Activated T-helper 1 cell treated with anti-CD3 and anti-CD28 coated beads, Interleukin-12 subunit alpha, Interleukin-12 subunit beta, Interleukin-2, Interleukin-4 antibody, amounts not matched to agents 30 ng/mL and 10 ng/mL and 1 ng/mL, durations not matched to agents 14 hours and 24 hours and 36 hours (primary cell): ENCODE data around the gene SIAH3. TPM values are rescaled to one million over a fixed set of nuclear protein-coding genes. Genes with fewer than 3 reads are reported as not detected.

Experiments
- DNase-seq: peaks from one replicate; pipeline ENCODE4 v3.0.0; 2021; ENCODE audit warnings: low spot score
- H3K27ac Mint-ChIP-seq: one replicate; pipeline ENCODE4 v1.8.0; 2021; ENCODE audit warnings: mild to moderate bottlenecking, mixed read lengths
- H3K27me3 Mint-ChIP-seq: one replicate; pipeline ENCODE4 v1.8.0; 2022; ENCODE audit warnings: mild to moderate bottlenecking, moderate library complexity, mixed read lengths; ENCODE audit not compliant: insufficient read depth
- H3K36me3 Mint-ChIP-seq: one replicate; pipeline ENCODE4 v1.8.0; 2021; ENCODE audit warnings: low read depth, mixed read lengths
- H3K4me1 Mint-ChIP-seq: one replicate; pipeline ENCODE4 v1.8.0; 2021; ENCODE audit warnings: low read depth, mixed read lengths
- H3K4me3 Mint-ChIP-seq: one replicate; pipeline ENCODE4 v1.8.0; 2021; ENCODE audit warnings: mild to moderate bottlenecking, moderate library complexity, mixed read lengths
- H3K9me3 Mint-ChIP-seq: one replicate; pipeline ENCODE4 v1.8.0; 2021; ENCODE audit warnings: mixed read lengths
- intact Hi-C: fragments of 100-400 bp; cut with micrococcal nuclease; formaldehyde crosslinking; loops from one replicate; pipeline ENCODE4 v1.15.1; 2024
- total RNA-seq: library from RNA; stranded (reverse); gene quantifications from 2 replicates; pipeline ENCODE4 v1.2.3, GENCODE V29; 2022

SIAH3 gene
- total RNA-seq, 1 donor from 2014 or later: 0.03 TPM

DNA sequence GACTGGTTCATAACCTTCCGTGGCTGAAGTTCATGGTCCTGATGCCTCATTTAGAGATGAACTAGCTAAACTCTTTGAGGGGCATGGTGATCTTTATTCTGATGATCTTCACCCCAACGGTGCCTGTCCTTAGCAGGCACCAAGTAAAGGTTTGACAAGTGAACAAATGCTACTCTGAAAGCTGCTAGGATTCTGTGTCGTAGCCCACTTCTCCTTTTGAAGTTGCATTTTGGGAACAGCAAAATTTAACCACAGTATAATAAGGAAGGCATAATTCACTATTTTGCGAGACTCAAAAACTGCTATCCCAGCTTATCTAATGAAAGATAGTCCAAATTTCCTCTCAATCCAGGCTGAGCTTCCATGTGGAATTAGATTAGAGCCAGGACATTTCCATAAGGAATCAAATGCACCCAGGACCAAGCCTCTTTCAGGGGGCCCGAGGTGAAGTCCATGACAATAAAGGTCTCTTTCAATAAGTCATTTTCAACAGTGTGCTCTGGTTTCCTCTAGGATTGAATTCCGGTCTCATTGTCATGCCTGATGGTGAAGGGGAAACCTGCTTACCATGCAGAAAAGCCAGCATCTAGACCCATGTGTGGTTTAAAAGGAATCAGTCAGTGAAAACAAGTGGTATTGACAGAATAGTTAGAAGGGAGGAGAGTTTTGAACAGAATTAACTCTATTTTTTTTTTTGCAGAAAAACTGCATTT lies 23.1 kb downstream of the SIAH3 start:
- intact Hi-C loops: no loop called here
- DNase-seq: no peak
- no peaks in the 10 kb centered on the region for H3K4me1 Mint-ChIP-seq
- no peaks in the 10 kb centered on the region for H3K36me3 Mint-ChIP-seq
- H3K4me3 Mint-ChIP-seq: no peak overlapping the region
- peak overlapping the region; percentile 44 for H3K27ac Mint-ChIP-seq
- H3K27me3 Mint-ChIP-seq: no peaks in the 10 kb centered on the region
- H3K9me3 Mint-ChIP-seq: no peaks in the 10 kb centered on the region

DNA sequence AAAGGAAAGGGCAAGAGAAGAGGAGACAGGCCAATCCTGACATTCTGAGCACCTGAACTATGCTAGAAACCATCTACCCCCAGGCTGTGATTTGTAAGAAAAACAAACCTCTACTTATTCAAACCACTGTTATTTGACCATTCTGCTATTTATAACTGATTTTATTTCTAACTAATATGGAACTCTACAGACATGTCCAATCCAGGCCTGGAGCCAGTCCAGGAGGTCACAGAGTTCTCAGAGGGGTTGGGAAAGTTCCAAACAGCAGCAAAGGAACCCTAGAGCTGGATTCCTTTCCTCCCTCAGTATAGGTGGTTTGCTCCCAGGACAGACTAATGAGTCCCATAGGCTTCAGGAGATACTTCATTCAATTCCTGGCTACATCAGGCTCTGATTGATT lies 24.2 kb downstream of the SIAH3 start:
- no peaks in the 10 kb centered on the region for H3K27me3 Mint-ChIP-seq
- intact Hi-C loops: no loop called here
- no peaks in the 10 kb centered on the region for H3K9me3 Mint-ChIP-seq
- no peak overlapping the region for H3K4me3 Mint-ChIP-seq
- H3K36me3 Mint-ChIP-seq: no peaks in the 10 kb centered on the region
- no peaks in the 10 kb centered on the region for H3K4me1 Mint-ChIP-seq
- no peak overlapping the region for H3K27ac Mint-ChIP-seq
- no peak for DNase-seq

DNA sequence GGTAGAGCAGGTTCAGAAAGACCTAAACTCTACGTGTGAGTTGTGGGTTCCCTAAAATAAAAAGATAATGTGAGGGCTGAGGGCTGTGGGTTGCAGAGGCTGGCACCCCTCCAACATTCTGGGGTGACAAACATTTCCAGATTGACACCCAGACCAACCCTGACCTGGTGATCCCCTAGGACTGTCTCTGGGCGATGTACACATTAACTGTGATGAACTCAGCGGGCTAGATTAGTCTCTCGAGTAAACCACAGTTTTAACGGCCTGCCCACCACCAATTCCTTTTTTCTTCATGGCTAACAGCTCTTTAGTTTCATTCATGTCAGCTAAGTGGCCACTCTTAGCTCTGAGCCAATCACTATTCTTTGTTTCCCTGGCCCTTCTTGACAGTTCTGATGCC lies 24.8 kb downstream of the SIAH3 start:
- Mint-ChIP-seq H3K9me3 (no peaks in the 10 kb centered on the region), H3K27me3 (no peaks in the 10 kb centered on the region), H3K36me3 (no peaks in the 10 kb centered on the region), H3K4me3 (no peak overlapping the region), H3K27ac (no peak overlapping the region), H3K4me1 (no peaks in the 10 kb centered on the region)
- no peak for DNase-seq
- intact Hi-C loops: no loop called here

DNA sequence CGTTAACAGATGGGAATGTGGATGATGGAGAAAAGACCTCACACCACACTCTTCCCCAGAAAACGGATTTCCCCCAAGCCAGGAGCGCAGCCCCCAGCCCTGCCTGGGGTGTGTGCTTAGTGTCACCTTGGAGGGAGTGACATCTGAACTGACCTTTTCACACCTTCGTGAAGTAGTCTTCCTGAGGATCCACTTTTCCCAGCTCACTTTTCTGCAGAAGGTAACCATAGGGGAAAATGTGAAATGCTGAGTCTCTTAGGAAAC lies 26.2 kb downstream of the SIAH3 start:
- Mint-ChIP-seq H3K4me1 (no peaks in the 10 kb centered on the region), H3K9me3 (no peaks in the 10 kb centered on the region), H3K36me3 (no peaks in the 10 kb centered on the region), H3K27ac (no peak overlapping the region), H3K27me3 (no peaks in the 10 kb centered on the region), H3K4me3 (no peak overlapping the region)
- intact Hi-C loops: no loop called here
- DNase-seq: no peak

DNA sequence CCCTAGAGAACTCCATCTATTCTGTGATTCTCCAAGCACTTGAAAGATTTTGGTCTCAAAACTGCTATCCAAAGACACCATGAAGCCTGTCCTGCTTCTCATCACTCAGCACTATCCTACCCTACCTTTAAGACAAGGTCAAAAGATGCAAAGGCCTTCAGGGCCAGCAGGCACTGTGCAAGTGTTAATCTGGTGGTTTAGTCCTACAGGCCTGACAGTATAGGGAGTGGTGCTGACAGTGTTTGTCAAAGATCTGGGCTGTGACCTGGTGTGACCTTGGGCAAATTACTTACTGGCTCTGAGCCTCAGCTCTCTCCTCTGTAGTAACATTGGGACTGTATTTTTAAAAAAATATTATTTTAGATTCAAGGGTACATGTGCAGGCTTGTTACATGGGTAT lies 28.0 kb downstream of the SIAH3 start:
- H3K27me3 Mint-ChIP-seq: no peaks in the 10 kb centered on the region
- H3K36me3 Mint-ChIP-seq: no peaks in the 10 kb centered on the region
- H3K9me3 Mint-ChIP-seq: no peaks in the 10 kb centered on the region
- H3K27ac Mint-ChIP-seq: no peak overlapping the region
- no peak overlapping the region for H3K4me3 Mint-ChIP-seq
- DNase-seq: no peak
- intact Hi-C loops: no loop called here
- no peaks in the 10 kb centered on the region for H3K4me1 Mint-ChIP-seq

DNA sequence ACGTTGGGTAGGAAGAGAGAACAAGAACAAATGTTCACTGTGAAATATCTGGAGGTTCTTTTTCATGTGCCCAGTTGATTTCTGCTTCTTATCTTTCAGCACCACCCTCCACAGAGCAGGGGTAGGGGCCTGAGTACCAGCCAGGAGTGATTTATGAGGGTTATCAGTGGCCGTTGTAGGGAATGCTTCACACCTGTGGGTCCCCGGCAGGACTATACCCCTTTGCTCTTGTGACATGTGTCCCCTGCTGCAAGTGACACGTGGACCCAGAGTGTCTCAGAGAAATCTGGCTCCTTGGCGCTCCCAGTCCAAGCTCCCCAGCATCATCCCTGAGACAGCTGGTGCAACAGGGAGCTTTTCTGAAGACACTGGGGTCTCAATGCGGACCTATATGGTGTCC lies 29.7 kb downstream of the SIAH3 start:
- H3K27ac Mint-ChIP-seq: no peak overlapping the region
- no peaks in the 10 kb centered on the region for H3K9me3 Mint-ChIP-seq
- no peaks in the 10 kb centered on the region for H3K36me3 Mint-ChIP-seq
- no peaks in the 10 kb centered on the region for H3K27me3 Mint-ChIP-seq
- H3K4me3 Mint-ChIP-seq: no peak overlapping the region
- intact Hi-C loops: no loop called here
- no peak for DNase-seq
- H3K4me1 Mint-ChIP-seq: no peaks in the 10 kb centered on the region

DNA sequence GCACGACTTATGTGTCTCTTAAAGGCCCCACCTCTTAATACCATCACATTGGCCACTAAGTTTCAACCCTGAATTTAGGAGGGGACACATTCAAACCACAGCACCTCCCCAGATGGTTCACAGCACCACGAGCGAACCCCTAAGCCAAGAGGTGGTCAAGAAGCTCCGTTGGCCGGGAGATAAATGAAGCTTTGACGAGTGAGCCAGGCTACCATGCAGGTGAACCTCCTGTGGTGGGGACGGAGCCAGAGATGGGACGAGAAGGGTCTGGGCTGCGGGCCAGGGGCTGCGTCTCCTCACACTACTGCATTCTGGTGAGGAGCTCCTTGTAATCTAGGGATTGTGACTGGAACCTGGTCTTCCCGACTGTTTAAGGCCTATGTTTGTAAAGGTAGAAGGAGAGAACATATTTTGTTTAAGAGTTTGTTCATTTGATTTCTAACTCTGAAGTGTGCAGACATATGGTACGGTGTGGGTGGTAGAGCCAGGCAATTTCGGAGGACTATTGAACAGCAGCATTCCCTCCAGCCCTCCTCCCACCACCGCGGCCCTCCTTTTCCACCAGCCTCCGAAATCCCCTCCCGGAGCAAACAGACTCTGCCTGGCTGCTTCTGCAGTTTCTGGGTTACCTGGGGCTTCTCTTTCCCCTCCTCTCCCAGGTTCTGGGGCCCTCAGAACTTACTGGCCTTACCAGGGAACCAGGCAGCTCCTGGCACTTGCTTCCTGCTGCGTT lies 31.3 kb downstream of the SIAH3 start:
- Mint-ChIP-seq H3K4me3 (no peak overlapping the region), H3K4me1 (no peaks in the 10 kb centered on the region), H3K27me3 (no peaks in the 10 kb centered on the region), H3K36me3 (no peaks in the 10 kb centered on the region), H3K27ac (no peak overlapping the region), H3K9me3 (no peaks in the 10 kb centered on the region)
- no peak for DNase-seq
- intact Hi-C loops: no loop called here

DNA sequence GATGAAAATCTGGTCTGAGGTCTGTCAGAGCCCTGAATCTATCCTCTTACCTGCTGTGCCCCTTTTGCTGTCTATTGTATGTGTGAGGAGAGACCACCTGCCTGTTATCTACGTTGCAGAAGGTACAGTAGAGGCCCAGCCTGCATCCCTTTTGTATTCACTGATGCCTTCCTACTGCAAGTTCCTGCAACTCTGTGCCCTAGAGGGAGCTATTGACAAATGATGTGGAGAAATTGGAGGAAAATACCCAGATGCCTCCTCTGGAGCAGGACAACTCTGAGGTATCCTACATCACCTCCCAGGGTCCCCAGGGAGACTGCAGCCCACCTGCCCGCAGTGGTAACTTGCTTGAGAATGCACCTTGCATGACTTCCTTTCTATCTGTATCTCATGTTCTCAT lies 33.7 kb downstream of the SIAH3 start:
- DNase-seq: no peak
- H3K4me1 Mint-ChIP-seq: no peaks in the 10 kb centered on the region
- intact Hi-C loops: no loop called here
- no peak overlapping the region for H3K4me3 Mint-ChIP-seq
- no peak overlapping the region for H3K27ac Mint-ChIP-seq
- peaks cover 2% of the 10 kb centered on the region for H3K27me3 Mint-ChIP-seq
- H3K36me3 Mint-ChIP-seq: no peaks in the 10 kb centered on the region
- no peaks in the 10 kb centered on the region for H3K9me3 Mint-ChIP-seq

DNA sequence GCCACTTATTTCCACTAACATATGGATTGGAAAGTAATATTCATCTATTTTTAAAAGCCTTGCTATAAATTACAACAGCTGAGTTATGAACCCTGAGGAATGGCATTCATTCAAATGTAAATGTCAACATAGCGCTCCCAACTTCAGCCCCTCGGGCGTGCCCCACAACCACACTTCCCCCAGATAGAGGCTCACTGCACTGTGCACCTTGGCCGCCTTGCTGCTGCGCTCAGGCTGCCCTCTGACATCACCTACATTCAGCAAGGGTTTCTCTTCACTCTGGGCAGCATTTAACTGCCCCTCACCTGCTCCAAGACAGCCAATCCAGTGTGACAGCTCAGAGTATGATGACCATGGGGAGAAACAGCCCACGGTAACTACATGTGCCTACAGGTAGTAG lies 35.1 kb downstream of the SIAH3 start:
- no peak overlapping the region for H3K27ac Mint-ChIP-seq
- H3K27me3 Mint-ChIP-seq: peaks cover 2% of the 10 kb centered on the region
- no peaks in the 10 kb centered on the region for H3K36me3 Mint-ChIP-seq
- no peaks in the 10 kb centered on the region for H3K4me1 Mint-ChIP-seq
- no peaks in the 10 kb centered on the region for H3K9me3 Mint-ChIP-seq
- no peak for DNase-seq
- intact Hi-C loops: no loop called here
- H3K4me3 Mint-ChIP-seq: no peak overlapping the region

DNA sequence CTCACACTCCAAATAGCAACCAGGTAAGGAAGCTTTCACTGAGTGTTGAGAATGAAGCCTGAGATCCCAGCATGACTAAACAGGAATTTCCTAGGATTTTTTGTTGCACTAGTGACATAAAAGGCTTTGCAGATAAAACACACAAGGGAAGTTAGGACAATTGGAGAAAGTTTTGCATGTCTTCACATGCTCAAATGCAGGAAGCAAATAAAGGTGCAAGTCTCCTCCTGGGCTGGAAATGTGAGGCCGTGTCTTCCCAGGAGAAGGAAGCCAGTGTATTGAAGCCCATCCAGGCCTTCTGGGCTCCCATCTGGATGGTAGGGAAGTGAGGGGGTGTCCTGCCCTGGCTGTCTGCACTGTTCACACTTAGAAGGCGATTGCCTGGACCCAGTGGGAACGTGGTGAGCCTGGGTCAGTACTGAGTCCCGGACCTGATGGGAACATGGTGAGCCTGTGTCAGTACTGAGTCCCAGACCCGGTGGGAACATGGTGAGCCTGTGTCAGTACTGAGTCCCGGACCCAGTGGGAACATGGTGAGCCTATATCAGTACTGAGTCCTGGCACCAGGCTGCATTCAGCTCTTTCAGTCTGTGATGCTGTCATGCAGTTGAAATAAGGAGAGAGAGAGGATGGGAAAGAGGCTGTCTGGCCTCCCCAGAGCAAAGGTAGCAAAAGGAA lies 38.7 kb downstream of the SIAH3 start:
- Mint-ChIP-seq H3K4me3 (no peak overlapping the region), H3K36me3 (no peaks in the 10 kb centered on the region), H3K27ac (no peak overlapping the region), H3K4me1 (peaks cover 4% of the 10 kb centered on the region), H3K27me3 (peaks cover 2% of the 10 kb centered on the region), H3K9me3 (no peaks in the 10 kb centered on the region)
- no peak for DNase-seq
- intact Hi-C loops: no loop called here

DNA sequence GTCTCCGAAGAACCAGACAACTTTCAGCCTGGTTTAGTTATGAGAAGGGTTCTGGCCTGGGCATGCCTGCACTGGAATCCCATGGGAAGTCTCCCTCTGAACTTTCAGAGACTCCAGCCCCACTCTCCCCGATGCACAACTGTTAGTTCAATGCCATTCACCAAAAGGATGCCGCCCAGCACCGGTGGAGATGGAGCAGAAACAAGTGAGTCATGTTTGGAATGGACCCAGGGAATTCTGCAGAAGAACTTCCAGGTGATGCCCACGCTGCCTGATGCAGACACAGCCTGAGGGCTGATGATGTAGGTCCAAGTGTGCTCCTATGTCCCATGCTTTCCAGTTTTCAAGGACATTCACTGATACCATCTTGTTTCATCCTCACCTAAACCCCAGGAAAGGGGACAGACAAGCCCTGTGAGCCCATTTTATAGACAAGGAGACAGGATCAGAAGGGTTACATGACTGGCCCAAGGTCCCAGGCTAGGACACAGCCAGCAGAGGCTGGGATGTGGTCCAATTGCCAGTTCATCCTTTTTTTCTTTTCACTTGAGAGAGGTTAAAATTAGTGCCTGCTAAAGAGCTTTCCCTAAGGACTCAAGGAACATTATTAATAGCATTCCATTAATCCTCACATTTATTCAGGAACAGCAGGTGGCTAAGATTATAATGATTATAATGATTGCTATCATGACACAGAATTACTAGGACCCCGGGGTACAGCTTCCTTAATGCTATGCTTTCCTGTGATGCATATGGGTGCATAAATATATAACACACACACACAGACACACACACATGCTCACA lies 39.5 kb downstream of the SIAH3 start:
- Mint-ChIP-seq H3K27me3 (peaks cover 2% of the 10 kb centered on the region), H3K27ac (no peak overlapping the region), H3K9me3 (no peaks in the 10 kb centered on the region), H3K4me3 (no peak overlapping the region), H3K36me3 (no peaks in the 10 kb centered on the region), H3K4me1 (peaks cover 4% of the 10 kb centered on the region)
- DNase-seq: no peak
- intact Hi-C loops: no loop called here

DNA sequence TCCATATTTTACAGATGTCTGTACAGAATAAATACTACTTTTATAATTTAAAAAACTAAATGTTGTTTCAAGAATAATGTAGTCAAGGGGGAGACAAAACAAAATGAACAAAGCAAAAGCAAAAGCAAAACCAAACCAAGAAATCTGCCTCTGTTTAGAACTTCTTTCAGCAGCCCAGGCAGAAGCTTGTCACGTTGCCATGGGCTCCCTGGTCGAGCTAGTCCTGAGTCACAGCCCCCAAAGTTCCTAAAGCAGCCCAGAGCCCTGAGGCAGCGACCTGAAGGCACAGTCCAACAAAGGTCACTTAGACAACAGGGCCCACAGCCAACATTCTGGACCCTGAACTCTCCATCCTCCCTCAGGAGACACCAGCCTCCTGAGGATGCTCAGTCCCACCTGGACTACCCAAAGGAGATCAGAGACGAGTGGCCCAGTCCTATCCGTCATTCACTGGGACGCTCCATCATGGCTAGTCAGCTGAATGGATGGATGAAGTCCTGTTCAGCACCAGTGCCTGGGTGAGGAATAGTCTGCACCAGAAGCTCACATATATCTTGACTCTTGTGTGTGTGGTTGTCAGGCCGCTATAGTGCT lies 41.7 kb downstream of the SIAH3 start:
- no peak overlapping the region for H3K27ac Mint-ChIP-seq
- intact Hi-C loops: loop anchor here (5.0 kb wide), 1 partner anchor 317 kb away; no protein-coding TSS in a partner anchor
- no peaks in the 10 kb centered on the region for H3K36me3 Mint-ChIP-seq
- H3K4me3 Mint-ChIP-seq: no peak overlapping the region
- peaks cover 2% of the 10 kb centered on the region for H3K27me3 Mint-ChIP-seq
- peaks cover 4% of the 10 kb centered on the region for H3K4me1 Mint-ChIP-seq
- no peaks in the 10 kb centered on the region for H3K9me3 Mint-ChIP-seq
- DNase-seq: no peak
